ENCODE data around the gene PARS2.

PARS2 gene

DNA sequence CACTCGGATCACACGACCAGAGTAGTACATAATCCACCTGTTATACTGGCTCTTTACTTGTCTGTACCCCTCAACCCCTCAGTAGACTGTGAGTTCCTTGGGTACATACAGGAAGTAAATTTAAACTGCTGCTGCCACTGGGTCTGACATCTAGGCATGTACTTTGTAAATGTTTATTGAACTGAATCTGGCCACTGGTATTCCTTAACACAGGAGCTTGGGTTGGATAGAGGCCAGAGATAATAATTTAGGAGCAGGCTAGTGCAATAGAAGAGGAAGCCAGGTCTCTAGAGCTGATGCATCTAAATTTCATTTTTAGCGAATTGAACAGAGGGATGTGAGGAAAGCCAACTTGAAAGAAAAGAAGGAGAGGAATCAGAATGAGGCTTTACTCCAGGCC lies 36.3 kb downstream of the PARS2 start:
- no peak for DNase-seq

DNA sequence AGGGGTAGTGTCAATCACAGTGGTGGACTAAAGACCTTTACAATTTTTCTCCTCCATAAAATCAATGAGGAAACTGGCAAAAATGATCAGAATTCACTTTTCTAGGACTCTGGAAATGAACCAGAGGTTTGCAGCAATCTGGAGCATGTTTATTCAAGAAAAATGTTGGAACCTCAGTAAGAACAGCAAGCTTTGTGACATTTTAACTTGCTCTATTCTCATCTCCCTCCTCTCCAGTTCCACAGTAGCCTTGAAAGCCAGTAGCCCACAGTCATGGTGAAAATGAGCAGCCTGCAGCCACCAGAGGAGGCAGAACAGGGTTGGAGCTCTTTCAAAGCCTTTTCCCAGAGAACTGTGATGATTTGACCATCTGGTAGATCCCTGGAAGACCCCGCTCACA lies 39.6 kb downstream of the PARS2 start:
- no peak for DNase-seq

DNA sequence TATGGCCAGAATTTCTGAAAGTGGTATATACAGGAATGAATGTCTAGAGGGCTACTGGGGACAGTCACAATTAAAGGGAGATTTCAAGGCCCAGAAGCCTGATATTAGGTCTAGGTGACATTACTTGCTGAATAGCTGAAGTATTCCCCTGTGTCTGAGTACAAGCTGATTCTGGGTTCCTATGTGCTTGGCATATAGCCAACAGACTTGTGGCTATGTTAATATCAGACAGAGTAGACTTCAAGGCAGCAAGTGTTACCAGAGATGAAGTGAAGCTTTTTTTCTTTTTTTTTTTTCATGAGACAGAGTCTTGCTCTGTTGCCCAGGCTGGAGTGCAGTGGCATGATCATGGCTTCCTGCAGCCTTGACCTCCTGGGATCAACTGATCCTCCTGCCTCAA lies 40.3 kb downstream of the PARS2 start:
- DNase-seq: no peak

DNA sequence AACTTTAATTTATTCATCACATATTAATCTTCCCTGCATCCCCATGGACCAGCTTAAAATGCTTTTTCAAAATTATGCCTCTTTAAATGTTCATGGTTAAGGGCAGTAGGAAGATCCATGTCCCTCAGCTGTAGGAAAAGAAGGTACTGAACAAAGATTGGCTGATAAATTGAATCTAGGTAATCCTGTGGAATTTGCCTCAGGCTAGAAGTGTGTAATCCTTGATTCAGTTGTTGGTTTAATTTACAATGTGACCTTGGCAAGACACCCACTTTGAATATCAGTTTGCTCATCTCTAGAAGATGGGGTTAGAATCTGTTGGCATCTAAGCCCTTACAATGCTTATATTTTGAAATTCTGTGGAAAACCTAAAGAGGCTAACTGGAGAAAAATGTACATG lies 42.6 kb downstream of the PARS2 start:
- no peak for DNase-seq

DNA sequence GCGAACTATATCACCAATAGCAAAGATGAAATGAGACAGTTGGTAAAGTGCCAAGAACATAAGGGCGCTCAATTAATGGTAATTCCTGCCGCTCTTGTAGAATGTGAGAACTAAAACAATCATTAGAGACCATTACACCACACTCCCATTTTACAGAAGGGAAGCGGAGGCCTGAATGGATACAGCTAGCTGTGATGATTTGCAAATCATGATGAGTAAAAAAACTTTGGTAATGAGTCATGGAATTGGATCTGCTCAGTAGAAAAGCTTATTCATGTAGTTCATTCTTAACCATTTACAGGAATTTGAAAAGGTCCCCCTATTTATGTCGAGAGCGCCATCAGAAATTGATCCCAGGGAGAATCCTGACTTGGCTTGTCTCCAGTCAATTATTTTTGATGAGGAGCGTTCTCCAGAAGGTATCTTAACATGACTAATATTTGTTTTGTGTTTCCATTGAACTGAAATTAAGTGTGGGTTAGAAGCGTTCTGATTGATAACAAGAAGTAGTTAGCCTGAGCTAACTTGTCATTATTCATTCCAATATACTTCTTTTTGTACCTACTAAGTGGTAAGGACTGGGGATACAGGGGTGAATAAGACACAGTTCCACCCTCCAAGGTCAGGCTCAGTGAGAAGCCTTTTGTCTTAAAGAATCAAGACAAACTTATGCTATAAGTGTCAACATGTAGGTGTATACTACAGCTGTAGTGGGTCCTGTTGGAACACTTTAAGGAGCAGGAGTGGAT lies 47.9 kb downstream of the PARS2 start:
- DNase-seq: peak in 1 of 2 experiments; percentile 28

DNA sequence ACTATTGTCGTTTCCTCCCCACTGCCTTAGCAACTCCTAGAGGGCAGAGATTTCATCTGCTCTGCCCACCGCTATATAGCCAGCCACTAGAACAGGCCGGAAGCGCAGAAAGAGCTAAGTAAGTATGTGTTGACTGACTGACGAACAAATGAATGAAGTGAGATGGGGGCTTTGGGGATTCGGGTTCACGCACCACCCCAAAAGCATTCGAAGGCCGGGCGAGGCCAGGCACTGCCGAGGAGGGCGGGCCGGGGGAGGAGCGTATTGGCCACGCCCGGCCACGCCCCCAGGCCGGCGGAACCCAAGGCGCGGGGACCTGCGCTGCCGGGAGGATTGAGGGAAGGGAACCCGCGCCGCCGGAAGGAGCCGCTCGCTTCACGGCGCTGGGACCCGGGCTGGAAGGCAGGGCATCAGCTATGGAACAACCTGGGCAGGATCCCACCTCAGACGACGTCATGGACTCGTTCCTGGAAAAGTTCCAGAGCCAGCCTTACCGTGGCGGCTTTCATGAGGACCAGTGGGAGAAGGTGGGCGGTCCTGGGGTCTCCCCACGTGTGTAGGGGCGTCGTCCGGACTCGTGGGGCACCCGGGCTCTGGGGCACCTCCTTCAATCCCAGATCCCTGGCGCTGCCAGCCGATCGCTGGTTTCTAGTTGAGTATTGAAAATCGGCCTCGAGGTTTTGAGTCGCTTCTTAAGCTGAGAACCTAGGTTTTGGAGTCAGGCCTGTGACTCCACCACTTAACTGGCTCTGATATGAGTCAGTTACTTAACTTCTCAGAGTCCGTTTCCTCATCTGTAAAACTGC lies 48.6 kb downstream of the PARS2 start, which contains the start of gene TTC4:
TSS of gene TTC4 (plus strand) at position 369 of the 806 bp plus-strand sequence. CDS start at position 417, 48 bp downstream.
- peak; percentile 90 to 92 for DNase-seq

DNA sequence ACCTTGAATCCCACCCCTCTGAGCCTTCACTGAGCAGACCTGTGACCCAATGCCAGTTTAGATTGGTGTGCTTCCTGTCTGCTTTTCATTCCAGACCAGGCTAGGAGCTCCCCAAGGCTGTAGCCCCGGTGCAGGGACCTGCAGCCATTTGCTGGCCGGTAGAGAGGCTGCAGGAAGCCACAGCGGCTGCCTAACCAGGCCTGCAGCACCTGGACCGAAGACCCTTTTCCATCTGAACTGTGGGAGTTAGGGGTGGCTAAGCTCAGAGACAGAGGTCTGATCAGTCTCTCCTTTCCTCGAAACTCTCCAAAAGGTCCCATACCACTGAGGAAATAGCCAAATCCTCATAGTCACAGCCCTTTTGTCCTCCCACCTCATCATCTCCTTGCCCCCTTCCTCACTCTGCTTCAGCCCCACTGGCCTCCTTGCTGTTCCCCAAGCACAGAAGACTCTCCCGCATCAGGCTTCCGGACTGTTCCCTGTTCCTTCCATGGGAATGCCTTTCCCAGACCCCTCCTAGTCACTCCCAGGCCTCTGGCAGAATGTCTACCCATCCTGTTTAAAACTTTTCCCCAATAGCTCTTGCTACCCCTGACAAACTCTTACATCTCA lies 49.3 kb downstream of the PARS2 start:
- no peak for DNase-seq

DNA sequence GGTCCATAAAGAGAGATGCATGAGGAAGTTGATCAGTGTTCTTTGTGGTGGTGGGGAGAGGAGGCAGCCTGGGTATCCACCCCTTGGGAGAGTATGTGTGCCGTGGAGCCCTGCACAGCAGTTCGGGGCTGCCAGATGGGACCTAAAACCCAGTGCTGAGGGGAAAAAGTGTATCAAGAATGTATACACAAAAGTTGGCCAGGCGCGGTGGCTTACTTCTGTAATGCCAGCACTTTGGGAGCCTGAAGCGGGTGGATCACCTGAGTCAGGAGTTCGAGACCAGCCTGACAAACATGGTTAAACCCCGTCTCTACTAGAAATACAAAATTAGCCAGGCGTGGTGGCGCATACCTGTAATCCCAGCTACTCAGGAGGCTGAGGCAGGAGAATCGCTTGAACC lies 52.8 kb downstream of the PARS2 start:
- no peak for DNase-seq

DNA sequence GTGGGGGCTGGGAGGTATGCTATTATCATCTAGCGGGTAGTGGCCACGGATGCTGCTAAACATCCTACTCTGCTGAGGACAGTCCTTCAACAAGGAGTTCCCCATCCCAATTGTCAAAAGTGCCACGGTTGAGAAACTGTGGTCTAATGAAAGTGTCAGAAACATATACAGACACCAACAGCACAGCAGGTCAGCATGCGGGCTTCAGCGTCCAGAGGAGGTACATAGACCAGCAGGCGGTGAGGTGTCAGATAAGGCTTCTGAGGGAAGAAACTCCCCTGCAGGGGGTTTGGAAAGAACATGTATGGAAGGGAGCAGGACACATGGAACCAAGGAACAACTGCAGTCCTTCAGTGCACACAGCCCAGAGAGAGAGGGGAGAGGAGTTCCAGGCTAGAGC lies 53.5 kb downstream of the PARS2 start:
- no peak for DNase-seq

DNA sequence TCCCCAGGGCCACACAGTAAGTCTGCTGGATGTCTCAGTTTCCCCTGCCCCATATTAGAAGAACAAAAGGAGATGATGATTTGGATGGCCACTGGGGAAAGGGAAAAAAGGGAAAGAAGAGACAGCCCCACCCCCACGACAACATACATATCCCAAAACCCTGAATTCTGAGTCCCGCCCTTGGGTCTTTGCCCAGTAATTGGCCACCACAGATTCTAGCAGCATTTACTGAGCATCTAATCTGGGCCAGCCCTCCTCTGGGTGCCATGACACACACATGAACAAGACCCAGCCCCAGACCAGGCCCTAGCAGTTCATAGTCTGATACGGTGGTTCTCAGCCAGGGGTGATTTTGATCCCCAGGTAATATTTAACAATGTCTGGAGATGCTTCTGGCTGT lies 53.9 kb downstream of the PARS2 start:
- no peak for DNase-seq

DNA sequence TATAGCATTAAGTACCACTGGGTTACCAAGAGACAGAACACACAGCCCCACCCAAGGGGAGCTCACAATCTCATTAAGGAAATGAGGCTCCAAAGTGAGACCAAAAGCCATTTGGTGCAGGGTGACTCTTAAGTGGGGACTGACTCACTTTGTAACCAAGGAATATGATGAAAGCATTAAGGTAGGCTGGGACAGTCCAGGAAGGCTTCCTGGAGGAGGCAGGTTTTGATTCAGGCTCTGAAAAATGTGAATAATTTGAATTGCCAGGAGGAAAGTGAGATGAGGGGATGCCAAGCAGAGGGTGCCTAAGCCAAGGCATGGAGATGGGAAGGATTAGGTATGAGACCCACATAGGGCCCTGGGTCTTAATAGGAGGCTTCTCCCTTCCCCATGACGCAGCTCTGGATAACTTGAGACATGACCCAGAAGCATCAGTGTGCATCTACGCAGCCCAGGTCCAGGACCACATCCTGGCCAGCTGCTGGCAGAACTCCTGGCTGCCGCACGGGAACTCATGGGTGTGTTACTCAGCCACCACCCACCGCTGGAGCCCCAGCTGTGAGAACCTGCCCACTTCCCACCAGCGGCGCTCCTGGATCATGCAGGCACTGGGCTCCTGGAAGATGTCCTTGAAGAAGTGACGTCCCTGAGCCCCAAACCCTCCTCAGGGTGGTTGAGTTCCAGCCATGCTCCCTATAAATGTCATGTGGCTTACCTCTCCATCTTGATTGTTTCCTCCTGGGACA lies 54.6 kb downstream of the PARS2 start:
- no peak for DNase-seq

DNA sequence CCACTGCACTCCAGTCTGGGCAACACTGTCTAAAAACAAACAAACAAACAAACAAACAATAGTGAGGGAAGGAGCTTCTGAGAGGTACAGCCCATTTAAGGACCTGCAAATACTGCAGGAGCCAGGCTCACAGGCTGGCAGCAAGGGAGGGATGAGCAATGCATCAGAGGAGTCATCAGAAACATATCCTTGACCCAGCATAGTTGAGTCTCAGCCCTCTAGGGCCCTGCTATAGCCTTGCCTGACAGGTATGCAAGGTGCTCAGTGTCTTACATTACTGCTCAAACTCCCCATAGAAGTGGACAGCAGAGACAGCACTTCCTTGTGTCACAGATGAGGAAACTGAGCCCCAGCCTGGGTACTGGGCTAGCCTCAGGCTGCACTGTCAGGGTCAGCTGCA lies 55.9 kb downstream of the PARS2 start:
- no peak for DNase-seq

Data from activated T-cell treated with anti-CD3 and anti-CD28 coated beads, Interleukin-2, amount 50 U/mL, for 48 hours (primary cell).